Bronchial epithelial cell (primary cell): ENCODE results near the gene BLOC1S1. TPM values are rescaled to one million over a fixed set of nuclear protein-coding genes. Genes with fewer than 3 reads are reported as not detected.

Experiments
- DNase-seq: peaks from one replicate; pipeline ENCODE4 v3.0.0-alpha.2; 2010; ENCODE audit warnings: low read depth
- FAIRE-seq: peaks from 2 replicates; lab custom pipeline; 2011; peaks lifted over from hg19 to GRCh38; lab: Jason Lieb, UNC
- H3K27me3 ChIP-seq: 2 replicates; pipeline ENCODE4 v1.5.1; 2011; ENCODE audit warnings: low read length; ENCODE audit not compliant: control insufficient read depth, insufficient read depth
- H3K36me3 ChIP-seq: 2 replicates; pipeline ENCODE4 v1.5.1; 2011; ENCODE audit warnings: low read length; ENCODE audit not compliant: control insufficient read depth, insufficient read depth
- H3K4me3 ChIP-seq: 2 replicates; pipeline ENCODE4 v1.5.1; 2011; ENCODE audit warnings: mild to moderate bottlenecking, low read depth, low read length, control low read depth
- CTCF ChIP-seq: IDR thresholded peaks from 2 replicates; pipeline ENCODE4 v1.5.1; 2011; ENCODE audit warnings: mild to moderate bottlenecking, moderate library complexity, low read length, control low read depth, inconsistent platforms; ENCODE audit not compliant: insufficient read depth, severe bottlenecking
- total RNA-seq: library from RNA; depleted of rRNA; stranded (reverse); fragments of >200 nt; gene quantifications from 2 replicates; pipeline ENCODE4 v1.2.1, GENCODE V29; 2014

BLOC1S1 gene
- 64.5 and 89.1 TPM in 2 replicates for total RNA-seq

GRCh38 chr12:55715833-55716581, at the start of gene BLOC1S1:
TSS of gene BLOC1S1 (plus strand) at chr12:55716046. CDS start at chr12:55716052, 6 bp downstream.
- H3K27me3 ChIP-seq, result no peaks in the 10 kb centered on the region
- DNase-seq, result peak; percentile 68
- H3K4me3 ChIP-seq, result peak within 1 kb of the TSS; percentile 77
- H3K36me3 ChIP-seq, result peaks cover 2% of the 10 kb centered on the region
- FAIRE-seq, result no peak
- peak; percentile 2 for TF ChIP-seq CTCF

GRCh38 chr12:55666508-55666907, 49.3 kb upstream of the BLOC1S1 start:
- FAIRE-seq (no peak), DNase-seq (no peak)
- no peak overlapping the region for H3K4me3 ChIP-seq
- H3K36me3 ChIP-seq, result no peaks in the 10 kb centered on the region
- H3K27me3 ChIP-seq, result no peaks in the 10 kb centered on the region
- TF ChIP-seq CTCF, result no peak

DNA sequence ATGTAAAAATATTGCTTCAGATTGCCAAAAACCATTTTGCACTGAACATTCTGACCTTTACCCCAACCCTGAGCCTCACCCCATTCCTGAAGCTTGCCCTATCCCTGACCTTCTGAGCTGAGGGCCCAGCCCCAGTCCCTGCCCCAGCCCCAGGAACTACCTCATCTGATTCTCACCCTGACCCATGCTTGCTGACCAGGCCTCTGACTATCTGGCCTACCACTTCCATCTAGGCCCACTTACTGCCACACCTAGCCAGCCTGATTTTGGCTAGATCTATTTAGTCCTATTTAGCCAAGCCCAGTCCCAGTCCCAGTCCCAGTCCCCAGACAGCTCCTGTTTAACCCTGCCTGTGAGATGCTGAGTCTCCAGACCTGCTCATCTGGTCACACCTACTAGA, 45.6 kb upstream of the BLOC1S1 start:
- DNase-seq (no peak), FAIRE-seq (no peak)
- H3K4me3 ChIP-seq, result no peak overlapping the region
- H3K27me3 ChIP-seq, result no peaks in the 10 kb centered on the region
- no peaks in the 10 kb centered on the region for H3K36me3 ChIP-seq
- TF ChIP-seq CTCF, result no peak

- Histone ChIP-seq H3K36me3 (no peaks in the 10 kb centered on the region), H3K4me3 (no peak overlapping the region), H3K27me3 (no peaks in the 10 kb centered on the region)
- FAIRE-seq (no peak), DNase-seq (no peak)
- TF ChIP-seq CTCF, result no peak
These were observed 44.1 kb upstream of the BLOC1S1 start for GRCh38 chr12:55671746-55672145.

DNA sequence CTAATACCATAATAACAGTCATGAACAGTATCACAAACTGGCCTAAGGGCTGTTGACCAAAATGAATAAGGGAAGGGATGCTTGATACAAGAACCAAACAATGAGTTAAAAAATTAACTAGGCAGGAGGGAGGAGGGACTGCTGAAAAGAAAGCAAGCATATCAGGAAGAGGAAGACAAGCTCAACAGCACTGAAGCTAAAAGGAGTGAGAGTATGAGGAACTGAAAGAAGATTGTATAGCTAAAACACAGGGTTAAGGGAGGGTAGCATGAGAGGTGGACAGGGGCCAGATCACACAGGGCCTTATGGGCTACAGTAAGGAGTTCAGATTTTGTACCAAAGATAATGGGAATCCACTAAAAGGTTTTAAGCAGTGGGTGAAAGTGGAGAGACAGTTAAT, 42.2 kb upstream of the BLOC1S1 start:
- no peak for TF ChIP-seq CTCF
- DNase-seq, result no peak
- no peak for FAIRE-seq
- H3K4me3 ChIP-seq, result no peak overlapping the region
- no peaks in the 10 kb centered on the region for H3K27me3 ChIP-seq
- no peaks in the 10 kb centered on the region for H3K36me3 ChIP-seq

DNA sequence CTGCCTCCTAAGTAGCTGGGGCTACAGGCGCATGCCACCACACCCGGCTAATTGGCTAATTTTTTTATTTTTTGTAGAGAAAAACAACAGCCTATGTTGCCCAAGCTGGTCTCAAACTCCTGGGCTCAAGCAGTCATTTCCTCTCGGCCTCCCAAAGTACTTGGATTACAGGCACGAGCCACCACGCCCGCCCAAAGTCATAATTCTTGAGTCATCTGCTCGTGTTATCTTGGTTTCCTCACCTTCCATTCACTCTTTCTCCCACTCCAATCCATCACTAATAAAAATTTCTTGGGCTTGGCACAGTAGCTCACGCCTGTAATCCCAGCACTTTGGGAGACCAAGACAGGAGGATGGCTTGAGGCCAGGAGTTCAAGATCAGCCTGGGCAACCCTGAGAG, 40.2 kb upstream of the BLOC1S1 start:
- DNase-seq, result peak; percentile 27
- no peak for FAIRE-seq

More for the DNA sequence above, 40.2 kb upstream of the BLOC1S1 start:
- TF ChIP-seq CTCF, result no peak
- Histone ChIP-seq H3K36me3 (no peaks in the 10 kb centered on the region), H3K27me3 (no peaks in the 10 kb centered on the region), H3K4me3 (no peak overlapping the region)
